ENCODE measurements around the gene AIG1.
"Not testable (repeated sequence)": the region's sequence is repeated elsewhere in the genome, so short reads cannot be mapped to it uniquely, and the experiment has no call there.

Gene AIG1

DNA sequence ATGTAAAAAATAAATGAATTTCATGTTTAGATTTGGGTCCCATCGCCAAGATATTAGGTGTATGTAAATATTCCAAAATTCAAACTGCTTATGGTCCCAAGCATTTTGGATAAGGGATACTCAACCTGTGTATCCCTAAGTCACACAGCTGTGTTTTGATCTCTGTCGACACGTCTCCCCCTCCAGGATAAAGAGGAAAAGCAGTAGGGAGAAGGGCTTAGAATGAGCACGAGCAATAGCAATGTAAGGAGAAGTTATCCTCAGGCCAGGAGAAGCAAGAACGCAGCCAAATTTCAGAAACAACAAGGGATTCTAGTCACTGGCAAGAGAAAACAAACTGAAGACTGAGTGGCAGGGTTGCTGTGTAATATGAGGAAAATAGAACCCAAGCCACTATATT lies 181.2 kb downstream of the AIG1 start:
- H3K27me3 ChIP-seq (replicated peaks; ENCODE audit: control insufficient read depth, insufficient read depth, low read length) = no peaks in the 10 kb centered on the region
- no peak for DNase-seq (ENCODE audit: extremely low read depth, insufficient read length)
- H3K36me3 ChIP-seq (ENCODE audit: control insufficient read depth, insufficient read depth, low read length) = no peaks in the 10 kb centered on the region
- TF ChIP-seq, protein P1, sequence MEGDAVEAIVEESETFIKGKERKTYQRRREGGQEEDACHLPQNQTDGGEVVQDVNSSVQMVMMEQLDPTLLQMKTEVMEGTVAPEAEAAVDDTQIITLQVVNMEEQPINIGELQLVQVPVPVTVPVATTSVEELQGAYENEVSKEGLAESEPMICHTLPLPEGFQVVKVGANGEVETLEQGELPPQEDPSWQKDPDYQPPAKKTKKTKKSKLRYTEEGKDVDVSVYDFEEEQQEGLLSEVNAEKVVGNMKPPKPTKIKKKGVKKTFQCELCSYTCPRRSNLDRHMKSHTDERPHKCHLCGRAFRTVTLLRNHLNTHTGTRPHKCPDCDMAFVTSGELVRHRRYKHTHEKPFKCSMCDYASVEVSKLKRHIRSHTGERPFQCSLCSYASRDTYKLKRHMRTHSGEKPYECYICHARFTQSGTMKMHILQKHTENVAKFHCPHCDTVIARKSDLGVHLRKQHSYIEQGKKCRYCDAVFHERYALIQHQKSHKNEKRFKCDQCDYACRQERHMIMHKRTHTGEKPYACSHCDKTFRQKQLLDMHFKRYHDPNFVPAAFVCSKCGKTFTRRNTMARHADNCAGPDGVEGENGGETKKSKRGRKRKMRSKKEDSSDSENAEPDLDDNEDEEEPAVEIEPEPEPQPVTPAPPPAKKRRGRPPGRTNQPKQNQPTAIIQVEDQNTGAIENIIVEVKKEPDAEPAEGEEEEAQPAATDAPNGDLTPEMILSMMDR (IDR thresholded peaks at IDR 0.05; ENCODE audit: insufficient read depth, low read length, poor library complexity, severe bottlenecking) = no peak
- H3K4me3 ChIP-seq (replicated peaks; ENCODE audit: low read depth, low read length) = no peak overlapping the region

DNA sequence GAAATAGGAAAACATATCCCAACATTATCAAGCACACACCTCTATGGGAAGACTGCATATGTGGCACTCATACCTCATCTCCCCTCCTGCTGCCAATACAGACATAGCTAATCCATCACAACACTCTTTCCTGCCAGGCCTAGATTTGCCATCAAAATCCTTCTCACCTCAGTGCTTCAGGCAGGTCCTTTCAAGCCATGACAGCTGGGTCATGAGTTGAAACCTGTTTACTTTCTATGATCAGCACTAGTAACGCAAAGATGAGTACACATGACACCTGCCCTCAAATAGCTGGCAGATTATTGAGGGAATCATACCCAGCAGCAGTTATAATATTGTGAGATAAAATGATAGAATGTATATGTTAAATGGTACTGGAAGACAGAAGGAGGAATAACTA lies 183.1 kb downstream of the AIG1 start:
- Histone ChIP-seq H3K27me3 (replicated peaks; ENCODE audit: control insufficient read depth, insufficient read depth, low read length) (no peaks in the 10 kb centered on the region), H3K4me3 (replicated peaks; ENCODE audit: low read depth, low read length) (no peak overlapping the region), H3K36me3 (ENCODE audit: control insufficient read depth, insufficient read depth, low read length) (no peaks in the 10 kb centered on the region)
- TF ChIP-seq, protein P1 (IDR thresholded peaks at IDR 0.05; ENCODE audit: insufficient read depth, low read length, poor library complexity, severe bottlenecking) = no peak
- DNase-seq (ENCODE audit: extremely low read depth, insufficient read length) = no peak

DNA sequence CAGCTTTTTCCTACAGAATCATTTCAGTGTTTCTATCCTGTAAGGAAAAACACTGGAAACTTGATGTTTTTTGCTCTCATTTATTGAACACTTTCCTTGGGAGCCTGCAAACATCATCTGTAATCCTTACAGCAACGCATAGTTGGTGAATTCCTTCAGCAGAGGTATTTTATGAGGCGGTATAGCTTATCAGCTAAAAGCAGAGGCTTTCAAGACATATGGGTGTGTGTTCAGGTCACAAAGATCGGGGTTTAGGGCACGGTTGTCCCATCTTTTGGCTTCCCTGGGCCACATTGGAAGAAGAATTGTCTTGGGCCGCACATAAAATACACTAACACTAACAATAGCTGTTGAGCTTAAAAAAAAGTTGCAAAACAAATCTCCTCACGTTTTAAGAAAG lies 185.0 kb downstream of the AIG1 start:
- Histone ChIP-seq H3K4me3 (replicated peaks; ENCODE audit: low read depth, low read length) (no peak overlapping the region), H3K36me3 (ENCODE audit: control insufficient read depth, insufficient read depth, low read length) (no peaks in the 10 kb centered on the region), H3K27me3 (replicated peaks; ENCODE audit: control insufficient read depth, insufficient read depth, low read length) (no peaks in the 10 kb centered on the region)
- TF ChIP-seq, protein P1 (IDR thresholded peaks at IDR 0.05; ENCODE audit: insufficient read depth, low read length, poor library complexity, severe bottlenecking) = no peak
- no peak for DNase-seq (ENCODE audit: extremely low read depth, insufficient read length)

DNA sequence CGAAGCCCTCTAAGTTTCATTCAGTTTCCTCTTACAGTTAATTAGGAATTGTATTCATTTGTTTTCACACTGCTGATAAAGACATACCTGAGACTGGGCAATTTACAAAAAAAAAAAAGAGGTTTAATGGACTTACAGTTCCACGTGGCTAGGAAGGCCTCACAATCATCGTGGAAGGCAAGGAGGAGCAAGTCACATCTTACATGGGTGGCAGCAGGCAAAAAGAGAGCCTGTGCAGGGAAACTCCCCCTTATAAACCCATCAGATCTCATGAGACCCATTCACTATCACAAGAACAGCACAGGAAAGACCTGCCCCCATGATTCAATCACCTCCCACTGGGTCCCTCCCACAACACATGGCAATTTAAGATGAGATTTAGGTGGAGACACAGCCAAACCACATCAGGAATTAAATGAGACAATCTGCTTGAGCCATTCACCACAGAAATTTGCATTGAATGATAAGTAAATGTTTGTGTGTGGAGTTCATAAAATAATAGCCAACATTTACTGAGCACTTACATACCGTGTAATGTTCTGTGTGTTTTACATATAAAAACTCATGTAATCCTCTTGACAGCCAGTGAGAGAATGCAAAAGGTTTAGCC lies 185.6 kb downstream of the AIG1 start:
- H3K4me3 ChIP-seq (replicated peaks; ENCODE audit: low read depth, low read length); H3K27me3 ChIP-seq (replicated peaks; ENCODE audit: control insufficient read depth, insufficient read depth, low read length); H3K36me3 ChIP-seq (ENCODE audit: control insufficient read depth, insufficient read depth, low read length); DNase-seq (ENCODE audit: extremely low read depth, insufficient read length): not testable (repeated sequence)

DNA sequence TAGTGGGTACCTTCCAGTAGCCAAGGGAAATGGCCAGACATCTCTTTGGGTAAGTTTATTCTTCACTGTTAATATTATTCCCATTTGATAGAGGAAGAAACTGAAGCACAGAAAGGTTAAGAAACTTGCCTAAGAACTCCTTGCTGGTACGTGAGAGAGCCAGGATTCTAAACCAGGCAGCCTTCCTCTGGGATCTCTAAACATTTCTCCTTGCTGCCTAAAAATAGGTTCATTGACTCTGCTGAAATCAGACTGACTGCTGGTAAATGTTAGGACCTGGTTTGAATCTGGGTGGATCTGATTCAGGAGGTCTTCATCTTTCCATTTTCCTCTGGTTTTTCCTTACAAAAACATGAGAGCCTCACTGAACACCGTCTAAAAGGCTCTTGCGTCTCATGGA lies 186.9 kb downstream of the AIG1 start:
- H3K36me3 ChIP-seq (ENCODE audit: control insufficient read depth, insufficient read depth, low read length) = no peaks in the 10 kb centered on the region
- TF ChIP-seq, protein P1 (IDR thresholded peaks at IDR 0.05; ENCODE audit: insufficient read depth, low read length, poor library complexity, severe bottlenecking) = no peak
- no peak for DNase-seq (ENCODE audit: extremely low read depth, insufficient read length)
- no peaks in the 10 kb centered on the region for H3K27me3 ChIP-seq (replicated peaks; ENCODE audit: control insufficient read depth, insufficient read depth, low read length)
- no peak overlapping the region for H3K4me3 ChIP-seq (replicated peaks; ENCODE audit: low read depth, low read length)

DNA sequence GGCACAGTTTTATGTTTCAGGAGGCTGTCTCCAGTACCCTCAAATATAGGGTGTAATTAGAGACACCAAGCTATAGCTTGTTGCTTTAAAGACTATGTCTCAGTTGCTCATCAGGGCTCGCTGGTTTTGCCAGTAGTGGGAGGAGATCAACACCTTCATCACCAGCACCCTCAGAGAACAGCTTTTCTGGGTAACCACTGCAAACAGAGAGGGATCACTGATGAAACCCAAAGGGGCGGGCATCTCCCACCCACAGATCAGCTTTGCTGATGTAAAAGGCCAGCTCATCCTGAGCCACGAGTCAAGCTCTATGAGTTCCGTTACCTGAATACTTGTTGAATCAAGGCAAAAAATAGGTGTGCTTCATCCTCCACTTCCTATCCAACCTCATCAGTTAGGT lies 187.7 kb downstream of the AIG1 start:
- TF ChIP-seq, protein P1 (IDR thresholded peaks at IDR 0.05; ENCODE audit: insufficient read depth, low read length, poor library complexity, severe bottlenecking) = no peak
- no peak for DNase-seq (ENCODE audit: extremely low read depth, insufficient read length)
- no peaks in the 10 kb centered on the region for H3K36me3 ChIP-seq (ENCODE audit: control insufficient read depth, insufficient read depth, low read length)

More for the DNA sequence above, 187.7 kb downstream of the AIG1 start:
- Histone ChIP-seq H3K4me3 (replicated peaks; ENCODE audit: low read depth, low read length) (no peak overlapping the region), H3K27me3 (replicated peaks; ENCODE audit: control insufficient read depth, insufficient read depth, low read length) (no peaks in the 10 kb centered on the region)
